Panc1 (cell line): ENCODE results near the gene TGFB2. TPM values are rescaled to one million over a fixed set of nuclear protein-coding genes. Genes with fewer than 3 reads are reported as not detected.
A peak's percentile ranks its signal among the peaks of the same experiment; 100 is the strongest.

ENCODE experiments used
- ATAC-seq: fragments of 200-7000 bp; cut with Tn5 transposase; 2 replicates; pipeline ENCODE4 v1.9.1; 2020; ENCODE audit warnings: mild to moderate bottlenecking, moderate library complexity
- BruUV-seq: library from RNA; stranded (reverse); fragments of 400-500 nt; replicated peaks from 2 replicates; lab custom pipeline; 2021; lab: Mats Ljungman, UMichigan
- CTCF ChIA-PET: fragments of 300-600 bp; sonication (Branson Sonifier 250); formaldehyde crosslinking; loops from one replicate; lab custom pipeline; 2022; ENCODE audit warnings: antibody characterized with exemption; lab: Charles Lee
- POLR2A ChIA-PET: fragments of 300-600 bp; sonication (Branson Sonifier 250); formaldehyde crosslinking; loops from one replicate; lab custom pipeline; 2022; ENCODE audit warnings: antibody characterized with exemption; lab: Charles Lee
- DNase-seq: peaks from one replicate; pipeline ENCODE4 v3.0.0-alpha.2; 2010; ENCODE audit warnings: low read depth, low spot score
- H3K27ac ChIP-seq: 2 replicates; pipeline ENCODE4 v1.5.1; 2011; ENCODE audit warnings: mild to moderate bottlenecking, low read length, inconsistent platforms
- H3K27me3 ChIP-seq: fragments of 200-500 bp; sonication (Bioruptor generic); 2 replicates; pipeline ENCODE4 v1.6.0; 2014; ENCODE audit warnings: low read length, inconsistent platforms; ENCODE audit not compliant: control insufficient read depth, insufficient read depth
- H3K36me3 ChIP-seq: fragments of 200-500 bp; sonication (Bioruptor generic); 2 replicates; pipeline ENCODE4 v1.5.1; 2014; ENCODE audit warnings: inconsistent platforms, mild to moderate bottlenecking, low read length, moderate library complexity; ENCODE audit not compliant: control insufficient read depth, insufficient read depth
- H3K4me1 ChIP-seq: 2 replicates; pipeline ENCODE4 v1.5.1; 2011; ENCODE audit warnings: inconsistent platforms, mild to moderate bottlenecking, low read length, moderate library complexity; ENCODE audit not compliant: control insufficient read depth, insufficient read depth
- H3K4me3 ChIP-seq, 2 experiments: 2 replicates each; pipeline ENCODE4 v1.5.1; 2011 to 2012; ENCODE audit warnings: low read depth in 2 of 2, low read length in 2 of 2, mild to moderate bottlenecking in 2 of 2, inconsistent platforms in 1 of 2, moderate library complexity in 1 of 2
- H3K9me3 ChIP-seq: fragments of 200-500 bp; sonication (Bioruptor generic); 2 replicates; pipeline ENCODE4 v1.5.1; 2014; ENCODE audit warnings: low read depth, mild to moderate bottlenecking, inconsistent platforms, low read length, moderate library complexity; ENCODE audit not compliant: control insufficient read depth, insufficient read depth
- POLR2AphosphoS5 ChIP-seq: IDR thresholded peaks from 2 replicates; pipeline ENCODE4 v1.6.1; 2012; ENCODE audit warnings: mild to moderate bottlenecking, low read depth, low read length, moderate library complexity
- SIN3A ChIP-seq: IDR thresholded peaks from 2 replicates; pipeline ENCODE4 v1.6.1; 2012; ENCODE audit warnings: low read depth, mild to moderate bottlenecking, low read length, moderate library complexity, borderline replicate concordance; ENCODE audit not compliant: insufficient read depth
- TCF7L2 ChIP-seq: IDR thresholded peaks from 2 replicates; pipeline ENCODE4 v1.6.1; 2011; ENCODE audit warnings: mild to moderate bottlenecking, low read depth, low read length, inconsistent platforms
- in situ Hi-C: cut with HindIII; loops from 2 replicates; pipeline ENCODE4 v1.10.0; 2016; ENCODE audit warnings: low sequenced_read_pairs, low pct_unique_long_range_greater_than_20kb
- intact Hi-C: fragments of 100-400 bp; cut with micrococcal nuclease; formaldehyde crosslinking; loops from one replicate; pipeline ENCODE4 v1.10.0; 2022; ENCODE audit not compliant: unreplicated experiment
- total RNA-seq: library from RNA; stranded (reverse); gene quantifications from one replicate; pipeline ENCODE4 v1.2.1, GENCODE V29; 2021; ENCODE audit not compliant: unreplicated experiment
- TF ChIP-seq, protein P1 (sequence below): fragments of 450-650 bp; IDR thresholded peaks from 2 replicates; pipeline ENCODE4 v1.5.1; 2017; ENCODE audit warnings: mild to moderate bottlenecking
- TF ChIP-seq, protein P2 (sequence below), 2 experiments: IDR thresholded peaks; 2 replicates each; pipeline ENCODE4 v1.6.1; 2011 to 2012; ENCODE audit warnings: low read depth in 2 of 2, control low read depth in 1 of 2, low read length in 1 of 2, mild to moderate bottlenecking in 1 of 2, moderate library complexity in 1 of 2; ENCODE audit not compliant: insufficient read depth in 1 of 2

The TGFB2 gene
- total RNA-seq, 1 experiment from 2014 or later, result 58.9 TPM

DNA sequence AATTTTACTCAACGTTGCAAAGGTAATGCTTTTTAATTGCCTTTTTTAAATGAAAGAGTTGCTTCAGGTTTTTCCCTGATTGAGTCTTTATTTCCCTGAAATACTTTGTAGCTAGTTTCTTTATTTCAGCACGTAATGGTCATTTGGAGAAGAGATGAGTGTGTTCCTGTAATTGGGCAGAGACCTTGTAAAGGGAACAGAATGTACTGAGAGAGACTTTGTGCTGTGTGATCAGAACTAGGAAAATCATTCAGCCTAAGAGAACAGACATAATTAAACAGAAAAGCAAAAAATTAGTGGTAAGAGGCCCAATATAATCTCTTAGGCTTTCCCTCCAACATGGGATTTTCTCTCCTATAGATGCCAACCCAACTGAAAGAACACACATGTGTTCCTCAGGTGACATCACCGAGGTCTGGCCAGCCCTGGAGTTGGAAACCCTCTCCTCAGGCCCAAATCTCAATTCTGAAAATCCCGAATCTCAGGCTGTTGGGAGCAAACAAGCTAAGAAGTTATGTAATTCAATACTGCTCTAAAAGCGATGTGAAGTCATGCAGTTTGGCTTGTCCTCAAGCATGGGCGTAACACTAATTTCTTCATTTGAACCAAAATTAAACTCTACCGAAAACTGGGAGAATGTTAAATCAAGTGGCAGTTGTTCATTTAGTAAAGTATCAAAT, 102.0 kb downstream of the TGFB2 start:
- ATAC-seq, result no peak
- intact Hi-C loops (no loop called here), in situ Hi-C loops (no loop called here)
- Histone ChIP-seq H3K27me3 (no peaks in the 10 kb centered on the region), H3K4me3 (no peak overlapping the region), H3K9me3 (no peaks in the 10 kb centered on the region; the same call in 1 of the 2 replicates), H3K36me3 (no peaks in the 10 kb centered on the region), H3K4me1 (no peaks in the 10 kb centered on the region; the same call in none of the 2 replicates), H3K27ac (peak overlapping the region; percentile 55; the same call in 1 of the 2 replicates)
- no TSS peak for BruUV-seq
- ChIA-PET CTCF (no interaction called here), POLR2A (no interaction called here)
- no peak for DNase-seq
- TF ChIP-seq POLR2AphosphoS5 (no peak), SIN3A (no peak)
- TF ChIP-seq, protein P1, sequence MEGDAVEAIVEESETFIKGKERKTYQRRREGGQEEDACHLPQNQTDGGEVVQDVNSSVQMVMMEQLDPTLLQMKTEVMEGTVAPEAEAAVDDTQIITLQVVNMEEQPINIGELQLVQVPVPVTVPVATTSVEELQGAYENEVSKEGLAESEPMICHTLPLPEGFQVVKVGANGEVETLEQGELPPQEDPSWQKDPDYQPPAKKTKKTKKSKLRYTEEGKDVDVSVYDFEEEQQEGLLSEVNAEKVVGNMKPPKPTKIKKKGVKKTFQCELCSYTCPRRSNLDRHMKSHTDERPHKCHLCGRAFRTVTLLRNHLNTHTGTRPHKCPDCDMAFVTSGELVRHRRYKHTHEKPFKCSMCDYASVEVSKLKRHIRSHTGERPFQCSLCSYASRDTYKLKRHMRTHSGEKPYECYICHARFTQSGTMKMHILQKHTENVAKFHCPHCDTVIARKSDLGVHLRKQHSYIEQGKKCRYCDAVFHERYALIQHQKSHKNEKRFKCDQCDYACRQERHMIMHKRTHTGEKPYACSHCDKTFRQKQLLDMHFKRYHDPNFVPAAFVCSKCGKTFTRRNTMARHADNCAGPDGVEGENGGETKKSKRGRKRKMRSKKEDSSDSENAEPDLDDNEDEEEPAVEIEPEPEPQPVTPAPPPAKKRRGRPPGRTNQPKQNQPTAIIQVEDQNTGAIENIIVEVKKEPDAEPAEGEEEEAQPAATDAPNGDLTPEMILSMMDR, result no peak

DNA sequence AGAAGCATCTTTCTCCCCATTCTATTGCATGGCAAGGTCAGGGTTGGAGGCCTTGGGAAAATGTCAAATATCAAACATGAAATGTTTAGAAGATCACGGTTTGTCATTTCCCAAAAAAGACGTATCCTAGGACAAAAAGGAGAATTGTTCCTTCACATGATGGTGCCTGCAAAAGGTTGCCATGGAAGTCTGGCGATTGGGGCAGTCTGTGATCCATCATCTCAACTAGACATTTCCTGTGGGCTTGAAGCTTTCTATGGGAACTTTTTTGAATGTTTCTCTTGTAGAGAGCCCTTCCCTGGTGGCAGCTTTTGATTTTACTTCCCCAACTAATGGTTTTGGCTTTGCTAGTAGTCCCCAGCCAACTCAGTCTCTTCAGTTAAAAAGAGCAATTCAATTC, 106.3 kb downstream of the TGFB2 start:
- H3K9me3 ChIP-seq, result no peaks in the 10 kb centered on the region; the same call in 1 of the 2 replicates
- H3K36me3 ChIP-seq, result no peaks in the 10 kb centered on the region
- no TSS peak for BruUV-seq
- in situ Hi-C loops, result no loop called here
- CTCF ChIA-PET, result no interaction called here
- TF ChIP-seq SIN3A, result no peak
- no peak for TF ChIP-seq TCF7L2
- no peak overlapping the region for H3K4me3 ChIP-seq
- no peaks in the 10 kb centered on the region for H3K27me3 ChIP-seq
- POLR2A ChIA-PET, result no interaction called here
- peak overlapping the region; percentile 41; the same call in 1 of the 2 replicates for H3K27ac ChIP-seq
- H3K4me1 ChIP-seq, result no peaks in the 10 kb centered on the region; the same call in 1 of the 2 replicates
- intact Hi-C loops, result no loop called here
- ATAC-seq (no peak), DNase-seq (no peak)

DNA sequence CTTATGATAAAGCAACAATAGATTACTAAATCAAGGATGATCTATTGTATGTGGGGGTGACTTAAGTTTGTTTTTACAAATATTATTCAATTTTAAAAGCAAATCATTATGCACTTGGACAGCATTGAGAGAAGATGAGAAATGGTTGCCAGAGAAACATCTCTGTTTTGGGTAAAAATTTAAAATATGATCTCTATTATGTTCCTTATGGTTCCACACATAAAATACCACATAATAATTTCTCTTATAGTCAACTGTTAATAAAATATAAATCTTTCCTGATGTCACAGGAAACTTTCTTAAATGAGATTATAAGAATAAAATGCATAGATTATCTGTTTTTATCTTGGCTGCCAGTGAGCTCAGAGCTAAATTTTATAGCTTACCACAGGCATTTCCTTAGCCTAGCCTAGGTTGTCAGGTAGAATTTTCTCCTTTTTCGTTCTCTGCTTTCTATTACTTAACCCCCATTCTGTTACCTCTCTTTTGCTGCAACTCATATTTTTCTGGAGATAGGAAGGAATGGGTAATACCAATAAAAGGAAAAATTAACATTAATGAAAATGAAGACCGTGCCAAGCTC, 109.7 kb downstream of the TGFB2 start:
- no peaks in the 10 kb centered on the region for H3K27me3 ChIP-seq
- ATAC-seq, result no peak
- no peak overlapping the region for H3K4me3 ChIP-seq
- no peaks in the 10 kb centered on the region for H3K36me3 ChIP-seq
- BruUV-seq, result no TSS peak
- H3K27ac ChIP-seq, result peak overlapping the region; percentile 99; the same call in 1 of the 2 replicates
- POLR2A ChIA-PET, result no interaction called here
- TF ChIP-seq POLR2AphosphoS5 (no peak), TCF7L2 (no peak), SIN3A (no peak)
- TF ChIP-seq, protein P2, sequence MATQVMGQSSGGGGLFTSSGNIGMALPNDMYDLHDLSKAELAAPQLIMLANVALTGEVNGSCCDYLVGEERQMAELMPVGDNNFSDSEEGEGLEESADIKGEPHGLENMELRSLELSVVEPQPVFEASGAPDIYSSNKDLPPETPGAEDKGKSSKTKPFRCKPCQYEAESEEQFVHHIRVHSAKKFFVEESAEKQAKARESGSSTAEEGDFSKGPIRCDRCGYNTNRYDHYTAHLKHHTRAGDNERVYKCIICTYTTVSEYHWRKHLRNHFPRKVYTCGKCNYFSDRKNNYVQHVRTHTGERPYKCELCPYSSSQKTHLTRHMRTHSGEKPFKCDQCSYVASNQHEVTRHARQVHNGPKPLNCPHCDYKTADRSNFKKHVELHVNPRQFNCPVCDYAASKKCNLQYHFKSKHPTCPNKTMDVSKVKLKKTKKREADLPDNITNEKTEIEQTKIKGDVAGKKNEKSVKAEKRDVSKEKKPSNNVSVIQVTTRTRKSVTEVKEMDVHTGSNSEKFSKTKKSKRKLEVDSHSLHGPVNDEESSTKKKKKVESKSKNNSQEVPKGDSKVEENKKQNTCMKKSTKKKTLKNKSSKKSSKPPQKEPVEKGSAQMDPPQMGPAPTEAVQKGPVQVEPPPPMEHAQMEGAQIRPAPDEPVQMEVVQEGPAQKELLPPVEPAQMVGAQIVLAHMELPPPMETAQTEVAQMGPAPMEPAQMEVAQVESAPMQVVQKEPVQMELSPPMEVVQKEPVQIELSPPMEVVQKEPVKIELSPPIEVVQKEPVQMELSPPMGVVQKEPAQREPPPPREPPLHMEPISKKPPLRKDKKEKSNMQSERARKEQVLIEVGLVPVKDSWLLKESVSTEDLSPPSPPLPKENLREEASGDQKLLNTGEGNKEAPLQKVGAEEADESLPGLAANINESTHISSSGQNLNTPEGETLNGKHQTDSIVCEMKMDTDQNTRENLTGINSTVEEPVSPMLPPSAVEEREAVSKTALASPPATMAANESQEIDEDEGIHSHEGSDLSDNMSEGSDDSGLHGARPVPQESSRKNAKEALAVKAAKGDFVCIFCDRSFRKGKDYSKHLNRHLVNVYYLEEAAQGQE (IDR thresholded peaks at IDR 0.05; ENCODE audit: insufficient read depth in 1 of 2, low read depth in 2 of 2, low read length in 1 of 2), result no peak
- TF ChIP-seq, protein P1, result no peak
- intact Hi-C loops, result no loop called here
- no peaks in the 10 kb centered on the region for H3K9me3 ChIP-seq
- in situ Hi-C loops, result no loop called here
- DNase-seq, result no peak
- CTCF ChIA-PET, result no interaction called here
- peaks cover 15% of the 10 kb centered on the region for H3K4me1 ChIP-seq
